Chondrocyte (in vitro differentiated cells): ENCODE results near the gene CRYBG2. TPM values are rescaled to one million over a fixed set of nuclear protein-coding genes. Genes with fewer than 3 reads are reported as not detected.
"Not testable (repeated sequence)": the region's sequence is repeated elsewhere in the genome, so short reads cannot be mapped to it uniquely, and the experiment has no call there.

Experiments used
- DNase-seq: peaks from one replicate; pipeline ENCODE4 v3.0.0; 2021; ENCODE audit warnings: mixed read lengths, low spot score
- H3K27ac Mint-ChIP-seq: one replicate; pipeline ENCODE4 v1.8.0; 2021; ENCODE audit warnings: mild to moderate bottlenecking, moderate library complexity, mixed read lengths; ENCODE audit not compliant: unreplicated experiment
- H3K27me3 Mint-ChIP-seq: 2 replicates; pipeline ENCODE4 v1.8.0; 2021; ENCODE audit warnings: low read depth, mixed read lengths
- H3K36me3 Mint-ChIP-seq: 2 replicates; pipeline ENCODE4 v1.8.0; 2021; ENCODE audit warnings: low read depth, mixed read lengths
- H3K4me1 Mint-ChIP-seq: 2 replicates; pipeline ENCODE4 v1.8.0; 2021; ENCODE audit warnings: low read depth, mild to moderate bottlenecking, mixed read lengths
- H3K4me3 Mint-ChIP-seq: one replicate; pipeline ENCODE4 v1.8.0; 2021; ENCODE audit warnings: mild to moderate bottlenecking, moderate library complexity, mixed read lengths; ENCODE audit not compliant: unreplicated experiment
- H3K9me3 Mint-ChIP-seq: 2 replicates; pipeline ENCODE4 v1.8.0; 2021; ENCODE audit warnings: low read depth, mixed read lengths
- total RNA-seq: library from RNA; stranded (reverse); gene quantifications from 3 replicates; pipeline ENCODE4 v1.2.1, GENCODE V29; 2021
- TF ChIP-seq, protein P1 (sequence below): fragments of 200-600 bp; sonication (generic); IDR thresholded peaks from 2 replicates; pipeline ENCODE4 v1.5.0; 2021; ENCODE audit warnings: antibody characterized with exemption, mild to moderate bottlenecking, moderate library complexity

Gene CRYBG2
- total RNA-seq, 1 donor from 2014 or later: not detected

DNA sequence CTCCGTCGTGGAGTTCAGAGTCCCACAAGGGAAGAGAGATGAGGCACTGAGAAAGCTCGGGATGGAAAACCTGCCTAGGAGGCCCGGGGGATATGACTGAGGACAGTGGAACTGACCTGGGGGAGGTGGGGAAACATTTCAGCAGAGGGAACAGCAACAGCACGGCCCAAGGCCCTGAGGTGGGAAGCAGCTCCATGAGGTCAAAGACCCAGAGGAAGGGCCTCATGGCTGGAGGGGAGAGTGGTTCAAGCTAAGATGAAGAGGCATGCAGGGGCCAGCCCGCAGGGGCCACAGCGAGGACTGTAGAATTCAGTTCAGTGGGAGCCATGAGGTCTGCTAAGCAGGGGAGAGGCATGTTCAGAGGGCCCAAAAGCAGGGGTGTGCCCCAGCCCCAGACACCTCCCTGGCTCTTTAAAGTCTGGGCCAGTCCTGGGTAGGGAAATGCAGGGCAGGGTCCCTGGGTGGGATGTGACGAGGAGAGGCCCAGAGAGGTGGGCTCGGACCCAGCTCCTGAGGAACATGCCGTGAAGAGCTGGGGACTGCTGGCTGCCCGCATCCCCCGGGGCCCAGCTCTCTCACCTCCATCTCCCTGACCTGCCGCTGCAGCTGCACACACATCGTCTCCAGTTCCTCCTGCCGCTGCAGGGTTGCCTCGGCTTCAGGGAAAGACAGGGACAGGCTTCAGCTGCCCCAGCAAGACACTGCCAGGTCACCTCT is 57.4 kb downstream of the CRYBG2 start:
- Mint-ChIP-seq H3K27ac (no peak overlapping the region), H3K27me3 (no peaks in the 10 kb centered on the region), H3K4me1 (no peaks in the 10 kb centered on the region), H3K36me3 (no peaks in the 10 kb centered on the region), H3K4me3 (no peak overlapping the region), H3K9me3 (no peaks in the 10 kb centered on the region)
- DNase-seq: no peak
- TF ChIP-seq, protein P1, sequence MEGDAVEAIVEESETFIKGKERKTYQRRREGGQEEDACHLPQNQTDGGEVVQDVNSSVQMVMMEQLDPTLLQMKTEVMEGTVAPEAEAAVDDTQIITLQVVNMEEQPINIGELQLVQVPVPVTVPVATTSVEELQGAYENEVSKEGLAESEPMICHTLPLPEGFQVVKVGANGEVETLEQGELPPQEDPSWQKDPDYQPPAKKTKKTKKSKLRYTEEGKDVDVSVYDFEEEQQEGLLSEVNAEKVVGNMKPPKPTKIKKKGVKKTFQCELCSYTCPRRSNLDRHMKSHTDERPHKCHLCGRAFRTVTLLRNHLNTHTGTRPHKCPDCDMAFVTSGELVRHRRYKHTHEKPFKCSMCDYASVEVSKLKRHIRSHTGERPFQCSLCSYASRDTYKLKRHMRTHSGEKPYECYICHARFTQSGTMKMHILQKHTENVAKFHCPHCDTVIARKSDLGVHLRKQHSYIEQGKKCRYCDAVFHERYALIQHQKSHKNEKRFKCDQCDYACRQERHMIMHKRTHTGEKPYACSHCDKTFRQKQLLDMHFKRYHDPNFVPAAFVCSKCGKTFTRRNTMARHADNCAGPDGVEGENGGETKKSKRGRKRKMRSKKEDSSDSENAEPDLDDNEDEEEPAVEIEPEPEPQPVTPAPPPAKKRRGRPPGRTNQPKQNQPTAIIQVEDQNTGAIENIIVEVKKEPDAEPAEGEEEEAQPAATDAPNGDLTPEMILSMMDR: no peak

GRCh38 chr1:26295194-26296138 is 58.5 kb downstream of the CRYBG2 start:
- no peaks in the 10 kb centered on the region for H3K27me3 Mint-ChIP-seq
- TF ChIP-seq, protein P1: no peak
- no peaks in the 10 kb centered on the region for H3K9me3 Mint-ChIP-seq
- no peaks in the 10 kb centered on the region for H3K4me1 Mint-ChIP-seq
- H3K27ac Mint-ChIP-seq: no peak overlapping the region
- H3K4me3 Mint-ChIP-seq: no peak overlapping the region
- no peak for DNase-seq
- no peaks in the 10 kb centered on the region for H3K36me3 Mint-ChIP-seq

- Mint-ChIP-seq H3K36me3 (no peaks in the 10 kb centered on the region), H3K4me3 (no peak overlapping the region), H3K9me3 (no peaks in the 10 kb centered on the region), H3K27me3 (no peaks in the 10 kb centered on the region), H3K27ac (no peak overlapping the region), H3K4me1 (no peaks in the 10 kb centered on the region)
- TF ChIP-seq, protein P1: no peak
- DNase-seq: no peak
Measured at GRCh38 chr1:26293911-26294463, 59.9 kb downstream of the CRYBG2 start.

DNA sequence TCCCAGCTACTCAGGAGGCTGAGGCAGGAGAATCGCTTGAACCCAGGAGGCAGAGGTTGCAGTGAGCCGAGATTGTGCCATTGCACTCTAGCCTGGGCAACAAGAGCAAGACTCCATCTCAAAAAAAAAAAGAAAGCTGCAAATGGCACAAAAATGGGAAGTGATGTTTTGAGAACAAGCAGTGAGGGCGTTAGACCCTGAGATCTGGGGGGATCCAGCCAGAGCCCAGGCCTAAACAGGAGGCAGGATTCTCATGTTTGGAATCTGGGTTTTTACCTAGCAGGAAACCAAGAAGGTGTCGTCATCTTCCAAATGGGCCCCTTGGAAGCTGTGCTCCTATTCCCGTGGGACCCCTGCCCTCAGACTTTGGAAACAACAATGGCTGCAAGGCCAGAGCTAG is 61.2 kb downstream of the CRYBG2 start:
- DNase-seq, H3K4me3 Mint-ChIP-seq, H3K9me3 Mint-ChIP-seq, H3K4me1 Mint-ChIP-seq, H3K27me3 Mint-ChIP-seq, H3K36me3 Mint-ChIP-seq, H3K27ac Mint-ChIP-seq: not testable (repeated sequence)

GRCh38 chr1:26291939-26292338 is 62.0 kb downstream of the CRYBG2 start:
- H3K27ac Mint-ChIP-seq: no peak overlapping the region
- no peak for DNase-seq

More at GRCh38 chr1:26291939-26292338, 62.0 kb downstream of the CRYBG2 start:
- Mint-ChIP-seq H3K4me1 (peaks cover 7% of the 10 kb centered on the region), H3K4me3 (no peak overlapping the region), H3K9me3 (no peaks in the 10 kb centered on the region), H3K27me3 (no peaks in the 10 kb centered on the region), H3K36me3 (no peaks in the 10 kb centered on the region)
- TF ChIP-seq, protein P1: no peak
